Stimulated activated CD8-positive, alpha-beta memory T cell treated with anti-CD3 and anti-CD28 coated beads, Interleukin-7, amount 100 ng/mL, for 4 hours (primary cell): ENCODE results near the gene INSYN1.
A peak's percentile ranks its signal among the peaks of the same experiment; 100 is the strongest.
"Not testable (repeated sequence)": the region's sequence is repeated elsewhere in the genome, so short reads cannot be mapped to it uniquely, and the experiment has no call there.

Source experiments
- DNase-seq, 2 donors: peaks; one replicate each; pipeline ENCODE4 v3.0.0-alpha.2; 2020; ENCODE audit warnings: low read depth in 2 of 2

Gene INSYN1

GRCh38 chr15:73712107-73712506 lies 41.0 kb downstream of the INSYN1 start:
- DNase-seq = no peak

- no peak for DNase-seq
These were observed 41.6 kb downstream of the INSYN1 start for GRCh38 chr15:73711526-73711925.

DNA sequence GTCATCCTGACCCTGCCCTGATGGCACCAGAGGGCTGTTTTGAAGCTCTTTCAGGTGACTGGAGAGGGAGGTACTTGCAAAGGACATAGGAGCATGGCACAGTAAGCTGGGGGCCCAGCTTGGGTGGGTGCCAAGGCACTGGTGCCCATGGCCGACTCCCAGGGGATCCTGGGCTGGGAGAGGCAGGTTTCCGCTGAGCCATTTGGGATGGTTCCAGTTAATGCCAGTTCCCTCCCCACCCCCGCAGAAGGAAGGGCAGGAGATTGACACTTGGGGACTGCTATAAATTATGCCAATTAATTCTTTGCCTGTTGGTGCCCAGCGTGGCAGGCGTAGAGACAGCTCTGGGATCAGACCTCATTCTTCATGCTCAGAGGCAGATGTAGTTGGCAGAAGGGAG lies 42.8 kb downstream of the INSYN1 start:
- DNase-seq = no peak

DNA sequence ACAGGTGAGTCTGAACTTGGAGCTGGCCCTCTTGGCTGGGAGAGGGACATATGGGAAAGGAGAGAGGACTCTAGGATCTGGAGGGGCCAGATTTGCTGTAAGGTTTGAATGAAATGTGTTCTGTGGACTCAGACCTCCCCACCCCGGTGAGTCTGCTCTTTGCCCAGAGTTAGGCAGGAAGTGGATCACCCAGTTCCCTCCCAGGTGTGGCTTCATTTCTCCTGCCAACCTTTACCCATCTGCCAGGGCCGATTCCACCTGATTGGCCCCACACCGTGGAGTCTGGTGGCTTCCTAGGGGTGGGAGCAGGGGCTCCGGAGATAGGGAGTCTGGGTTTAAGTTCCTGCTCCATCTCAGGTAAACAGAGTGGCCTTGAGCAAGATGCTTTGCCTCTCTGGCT lies 43.5 kb downstream of the INSYN1 start:
- DNase-seq = no peak

GRCh38 chr15:73709241-73709640 lies 43.9 kb downstream of the INSYN1 start:
- no peak for DNase-seq

- DNase-seq = no peak
These were observed 44.5 kb downstream of the INSYN1 start for GRCh38 chr15:73708691-73709090.

DNA sequence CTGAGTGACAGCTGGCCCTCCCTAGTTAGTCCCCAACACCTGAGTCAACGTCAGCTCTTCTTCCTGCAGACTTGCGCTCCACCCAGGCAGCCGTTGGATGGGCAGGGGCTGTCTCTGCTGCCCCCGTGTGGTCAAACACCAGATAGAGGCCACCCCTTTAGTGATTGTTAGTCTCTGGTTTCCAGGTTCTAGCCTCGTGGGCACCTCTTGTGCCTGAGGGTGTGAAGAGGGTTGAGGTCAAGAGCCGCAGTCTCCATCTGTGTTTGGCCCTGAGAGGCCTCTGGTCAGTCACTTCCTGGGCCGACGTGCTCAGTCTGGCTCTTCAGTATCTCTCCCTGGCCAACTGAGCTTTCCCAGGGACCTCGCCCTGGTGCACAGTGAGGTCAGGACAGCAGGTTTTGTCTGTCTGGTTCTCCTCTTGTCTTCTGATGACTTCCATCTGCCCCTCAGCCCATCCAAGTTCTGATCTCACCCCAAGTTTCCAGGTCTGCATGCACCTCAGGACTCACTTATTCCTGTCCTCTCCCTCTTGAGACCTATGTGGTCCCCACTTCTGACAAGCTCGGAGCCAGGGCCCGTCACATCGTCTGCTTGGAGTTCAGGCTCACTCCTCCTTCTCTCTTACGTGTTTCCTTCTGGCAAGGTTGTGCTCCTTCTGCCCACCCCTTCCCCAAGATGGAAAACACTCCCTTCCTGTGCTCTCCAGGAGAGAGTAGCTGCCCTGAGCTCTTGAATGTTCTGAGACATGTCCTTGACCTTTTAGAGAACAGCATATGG lies 48.1 kb downstream of the INSYN1 start:
- peak; percentile 26 to 38 for DNase-seq

- not testable (repeated sequence) for DNase-seq
These were observed 48.8 kb downstream of the INSYN1 start for GRCh38 chr15:73704142-73704868.

- not testable (repeated sequence) for DNase-seq
These were observed 49.5 kb downstream of the INSYN1 start for GRCh38 chr15:73703601-73704000.

DNA sequence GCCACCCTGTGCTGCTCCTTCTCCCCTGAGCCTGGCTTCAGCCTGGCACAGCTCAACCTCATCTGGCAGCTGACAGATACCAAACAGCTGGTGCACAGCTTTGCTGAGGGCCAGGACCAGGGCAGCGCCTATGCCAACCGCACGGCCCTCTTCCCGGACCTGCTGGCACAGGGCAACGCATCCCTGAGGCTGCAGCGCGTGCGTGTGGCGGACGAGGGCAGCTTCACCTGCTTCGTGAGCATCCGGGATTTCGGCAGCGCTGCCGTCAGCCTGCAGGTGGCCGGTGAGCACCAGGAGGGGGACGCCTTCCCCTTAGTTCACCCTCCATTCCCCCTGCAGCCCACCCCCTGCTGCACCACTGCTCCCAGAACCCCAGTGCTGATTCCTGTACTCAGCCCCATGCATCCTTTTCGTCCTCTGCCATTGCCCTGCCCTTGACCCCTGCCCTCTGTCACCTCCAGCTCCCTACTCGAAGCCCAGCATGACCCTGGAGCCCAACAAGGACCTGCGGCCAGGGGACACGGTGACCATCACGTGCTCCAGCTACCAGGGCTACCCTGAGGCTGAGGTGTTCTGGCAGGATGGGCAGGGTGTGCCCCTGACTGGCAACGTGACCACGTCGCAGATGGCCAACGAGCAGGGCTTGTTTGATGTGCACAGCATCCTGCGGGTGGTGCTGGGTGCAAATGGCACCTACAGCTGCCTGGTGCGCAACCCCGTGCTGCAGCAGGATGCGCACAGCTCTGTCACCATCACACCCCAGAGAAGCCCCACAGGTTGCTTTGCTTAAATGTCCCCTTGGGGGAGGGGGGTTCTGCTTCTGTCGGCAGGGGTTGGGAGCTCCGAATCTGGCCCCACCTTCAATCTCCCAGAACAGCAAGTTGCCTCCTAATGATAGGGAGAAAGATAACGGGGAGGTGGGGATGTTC lies 50.6 kb downstream of the INSYN1 start:
- not testable (repeated sequence) for DNase-seq

- peak; percentile 55 to 63 for DNase-seq
These were observed 52.9 kb downstream of the INSYN1 start for GRCh38 chr15:73700041-73700842.

GRCh38 chr15:73699249-73700040 lies 53.7 kb downstream of the INSYN1 start:
- no peak for DNase-seq

GRCh38 chr15:73697033-73697467 lies 56.1 kb downstream of the INSYN1 start:
- peak; percentile 57 to 64 for DNase-seq

GRCh38 chr15:73696641-73697001 lies 56.5 kb downstream of the INSYN1 start:
- no peak for DNase-seq

DNA sequence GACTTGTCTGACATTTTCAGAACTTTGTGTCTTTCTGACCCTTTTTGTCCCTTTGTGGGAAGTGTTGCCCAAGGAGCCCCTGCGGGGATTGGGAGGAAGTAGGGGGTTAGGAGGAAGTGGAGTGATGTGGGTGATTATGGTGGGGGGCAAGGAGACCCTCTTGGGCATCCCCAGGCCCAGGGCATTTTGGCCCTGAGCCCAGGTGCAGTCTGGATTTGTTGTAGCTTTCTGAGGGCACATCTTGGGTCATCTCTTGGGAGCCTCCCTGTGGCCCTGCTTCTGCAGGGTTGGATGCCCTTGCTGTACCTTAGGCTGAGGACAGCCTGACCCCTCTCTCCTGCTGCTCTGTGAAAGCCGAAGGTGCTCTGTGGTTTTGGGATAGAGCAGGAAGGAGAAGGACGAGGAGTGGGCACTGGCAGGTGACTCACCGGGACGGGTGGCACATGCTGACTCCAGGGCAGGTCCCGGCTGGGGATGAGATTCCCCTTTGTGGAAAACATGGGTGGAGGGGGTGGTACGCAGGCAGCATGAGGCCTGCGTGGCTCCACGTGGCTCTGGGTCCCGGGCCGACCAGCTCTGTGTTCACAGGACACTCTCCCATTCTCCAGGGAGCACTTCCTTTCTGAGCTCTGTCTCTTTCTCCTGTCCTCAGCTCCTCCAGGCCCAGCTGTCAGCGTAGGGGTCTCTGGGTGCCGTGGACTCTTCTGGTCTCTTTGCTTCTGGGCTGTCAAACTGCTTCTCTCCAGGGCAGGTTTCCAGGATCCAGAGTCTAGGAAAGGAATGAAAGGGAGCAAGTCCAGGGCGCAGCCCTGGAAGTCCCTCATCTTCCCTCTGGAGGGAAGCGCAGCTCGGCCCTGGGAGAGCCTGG lies 57.1 kb downstream of the INSYN1 start:
- no peak for DNase-seq

DNA sequence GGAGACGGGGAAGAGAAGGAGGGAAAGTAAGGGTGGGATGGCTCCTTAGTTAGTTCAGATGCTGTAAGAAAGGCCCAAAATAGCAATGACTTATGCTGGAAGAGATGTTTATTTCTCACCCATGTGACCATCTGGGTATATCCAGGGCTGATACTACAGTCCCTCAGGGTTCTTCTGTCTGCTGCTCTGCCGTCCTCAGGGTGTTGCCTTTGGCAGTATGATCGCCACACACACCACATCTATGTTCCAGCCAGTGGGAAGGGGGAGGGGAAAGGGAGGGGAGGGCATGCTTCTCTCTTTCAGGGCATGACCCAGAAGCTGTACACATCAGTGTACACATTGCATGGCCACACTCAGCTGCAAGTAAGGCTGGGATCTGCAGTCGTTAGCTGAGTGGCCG lies 58.7 kb downstream of the INSYN1 start:
- DNase-seq = no peak

GRCh38 chr15:73691396-73691795 lies 61.8 kb downstream of the INSYN1 start:
- DNase-seq = no peak

GRCh38 chr15:73688455-73688854 lies 64.7 kb downstream of the INSYN1 start:
- no peak for DNase-seq

DNA sequence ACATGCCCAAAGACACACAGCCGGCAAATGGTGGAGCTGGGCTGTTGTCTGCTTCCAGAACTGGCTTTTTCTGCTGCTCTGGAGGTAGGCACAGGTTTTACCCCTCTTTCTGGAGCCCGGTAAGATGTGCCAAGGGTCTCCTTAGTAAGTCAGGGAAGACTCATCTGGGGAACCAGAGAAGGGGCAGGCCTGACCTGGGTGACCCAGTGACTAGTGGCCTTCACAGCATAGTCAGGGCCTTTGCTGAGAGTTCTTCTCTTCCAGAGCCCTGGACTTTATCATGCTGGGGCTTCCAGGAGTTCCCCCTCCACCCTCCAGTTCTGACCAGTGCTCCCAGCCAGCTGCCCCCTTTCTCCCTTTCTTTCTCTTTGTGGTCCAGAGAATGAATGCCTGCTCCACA lies 65.8 kb downstream of the INSYN1 start:
- DNase-seq = no peak
